GM21360 (cell line): ENCODE data around the gene GRIK4.
A peak's percentile ranks its signal among the peaks of the same experiment; 100 is the strongest.

Source experiments
- ATAC-seq: cut with Tn5 transposase; IDR thresholded peaks from one replicate; pipeline ENCODE4 v1.9.1; 2021; ENCODE audit warnings: mild to moderate bottlenecking, moderate library complexity; ENCODE audit not compliant: unreplicated experiment

GRIK4 gene

DNA sequence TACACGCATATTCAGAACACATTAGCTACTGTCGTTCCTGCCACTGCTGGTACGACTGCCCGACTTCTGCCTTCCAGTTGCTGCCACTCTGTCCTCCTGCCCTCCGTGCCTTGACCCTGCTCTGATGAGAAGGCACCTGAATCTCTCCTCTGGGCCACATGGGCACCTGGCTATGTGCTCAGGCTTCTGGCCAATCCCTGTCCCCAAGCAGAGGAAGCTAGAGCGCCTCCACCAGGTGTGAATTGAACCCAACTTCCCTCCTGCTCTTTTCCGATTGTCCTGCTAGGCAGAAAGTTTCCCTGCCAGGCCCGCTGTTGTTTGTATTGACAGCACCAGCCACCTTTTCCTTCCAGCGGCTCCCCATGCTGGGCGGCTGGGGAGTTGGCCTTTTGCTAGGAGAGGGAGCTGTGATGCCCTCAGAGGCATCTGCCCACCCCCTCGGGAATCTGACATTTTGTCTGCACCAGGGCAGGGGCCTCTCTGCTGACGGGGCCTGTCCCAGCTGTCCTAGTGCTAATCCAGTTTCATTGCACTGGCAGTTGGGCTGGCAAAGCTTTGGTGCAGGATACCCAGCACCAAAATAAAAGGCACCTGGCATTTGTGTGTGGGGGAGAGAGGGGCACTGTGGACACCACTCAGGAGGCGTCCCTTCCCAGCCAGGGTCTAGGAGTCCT, 118.0 kb downstream of the GRIK4 start:
- no peak for ATAC-seq

DNA sequence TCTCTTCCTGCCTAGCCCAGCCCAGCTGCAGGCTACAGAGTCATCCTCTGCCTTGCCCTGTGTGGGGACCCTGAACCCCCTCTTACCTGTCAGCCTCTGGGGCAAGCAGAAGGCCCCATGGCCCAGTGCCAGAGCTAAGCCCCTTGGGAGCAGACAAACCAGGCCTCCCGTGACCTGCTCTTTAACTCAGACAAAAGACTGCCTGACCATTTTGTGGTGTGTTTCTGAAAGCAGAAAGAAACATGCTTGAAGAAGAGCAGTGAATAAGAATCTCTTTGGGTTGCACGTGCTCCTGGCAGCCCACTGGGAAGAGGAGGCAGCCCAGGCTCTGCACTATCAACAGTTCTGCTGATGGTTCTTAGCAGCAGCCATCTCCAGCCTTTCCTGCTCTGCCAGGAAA, 118.6 kb downstream of the GRIK4 start:
- no peak for ATAC-seq

DNA sequence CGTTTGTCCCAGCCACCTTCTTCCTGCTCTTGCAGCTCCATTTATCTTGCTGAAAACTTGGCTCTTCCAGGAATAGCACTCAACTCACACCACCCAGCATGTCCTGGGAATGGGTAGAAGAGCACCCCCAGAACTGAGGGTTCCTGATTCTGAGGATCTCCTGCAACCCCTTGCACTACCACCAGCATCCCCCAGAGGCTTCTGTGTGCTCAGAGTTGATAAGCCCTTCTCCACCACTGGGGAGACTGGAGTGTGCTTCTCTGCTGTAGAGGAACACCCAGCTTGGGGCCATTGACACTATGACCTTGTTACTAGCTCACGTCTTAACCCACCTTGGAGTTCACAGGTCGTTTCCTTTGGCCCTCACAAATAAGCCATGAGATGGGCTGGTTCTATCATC, 121.0 kb downstream of the GRIK4 start:
- ATAC-seq = peak; percentile 64

DNA sequence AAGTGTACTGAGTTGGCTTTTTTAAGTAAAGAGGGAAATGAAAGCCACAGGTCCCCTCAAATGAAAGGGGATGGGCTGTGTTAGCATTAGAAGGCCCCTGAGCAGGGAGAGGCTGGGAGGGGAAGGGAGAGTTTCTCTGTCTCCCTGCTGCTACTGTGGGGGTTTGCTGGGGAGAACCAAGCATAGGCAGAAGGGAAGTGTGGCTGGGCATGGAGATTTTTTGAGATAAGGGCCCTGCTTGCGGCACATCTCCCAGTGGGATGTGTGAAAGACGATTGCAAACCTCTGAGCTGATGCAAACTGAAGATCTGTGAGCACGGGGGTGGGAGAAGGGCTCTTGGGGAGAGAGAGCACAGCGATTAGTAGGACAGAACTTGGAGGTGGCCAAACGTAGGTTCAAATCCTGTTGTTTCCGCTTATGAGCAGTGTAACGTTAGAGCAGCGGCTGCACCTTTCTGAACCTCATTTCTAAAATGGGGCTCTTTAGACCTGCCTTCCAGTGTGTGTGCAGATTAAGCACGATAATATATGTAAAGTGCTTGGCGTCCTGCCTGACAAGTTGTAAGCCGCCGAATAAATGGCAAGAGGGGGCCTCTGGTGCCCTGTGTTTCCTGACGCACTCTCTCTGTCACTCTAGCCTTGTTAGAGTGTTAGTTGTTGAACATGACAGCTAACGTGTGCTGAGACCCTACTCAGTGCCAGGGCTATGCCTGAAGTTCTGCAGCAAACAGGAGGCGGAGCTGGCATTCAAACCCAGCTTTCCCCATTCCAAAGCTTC, 122.3 kb downstream of the GRIK4 start:
- ATAC-seq = no peak

DNA sequence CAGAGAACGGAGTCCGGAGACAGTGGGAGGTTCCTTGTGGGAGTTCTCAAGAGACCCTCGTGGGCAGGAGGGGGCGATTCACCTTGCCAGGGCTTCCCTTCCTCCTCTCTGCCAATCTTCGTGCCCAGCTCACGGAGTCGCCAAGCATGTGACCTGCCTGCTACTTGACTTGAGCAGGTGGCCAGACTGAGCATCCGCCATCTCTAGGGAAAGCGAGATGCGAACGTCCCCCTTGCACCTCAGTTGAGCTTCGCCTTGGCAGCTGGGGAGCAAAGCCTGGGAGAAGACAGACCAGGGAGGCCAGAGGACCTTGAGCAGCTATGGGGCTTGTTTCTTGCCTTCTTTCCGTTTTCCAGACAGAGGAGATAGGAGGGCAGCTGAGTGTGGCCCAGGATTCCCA, 123.2 kb downstream of the GRIK4 start:
- ATAC-seq = no peak

DNA sequence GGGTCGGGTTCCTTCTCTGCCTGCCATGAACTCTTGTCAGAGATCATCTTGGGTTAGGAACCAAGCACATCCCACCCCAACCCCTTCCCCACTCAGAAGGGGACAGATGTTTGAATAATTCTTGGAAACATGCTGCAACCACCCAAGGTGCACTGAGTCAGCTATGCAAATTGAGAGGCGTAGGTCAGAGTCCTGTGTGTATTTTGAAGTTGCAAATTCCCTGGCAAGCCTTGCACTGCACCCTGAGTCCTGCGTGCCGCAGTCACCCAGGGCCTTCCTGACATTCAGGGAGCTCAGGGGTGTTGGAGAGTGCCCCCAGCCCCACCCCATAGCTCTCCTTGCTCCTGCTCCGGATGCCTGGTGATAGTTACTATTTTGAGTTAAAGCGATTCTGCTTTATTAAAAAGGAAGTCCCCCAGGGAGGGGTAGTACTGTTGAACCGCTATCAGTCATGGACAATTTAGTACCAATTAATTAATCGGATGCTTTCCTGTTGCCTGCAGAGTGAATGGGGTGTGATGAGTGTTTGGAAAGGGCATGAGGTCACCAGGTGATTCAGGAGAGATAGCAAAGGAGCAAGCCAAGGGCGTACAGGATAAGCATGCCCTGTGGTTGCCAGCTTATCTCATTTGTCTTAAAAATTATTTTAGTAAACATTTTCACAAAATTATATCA, 123.7 kb downstream of the GRIK4 start:
- no peak for ATAC-seq

DNA sequence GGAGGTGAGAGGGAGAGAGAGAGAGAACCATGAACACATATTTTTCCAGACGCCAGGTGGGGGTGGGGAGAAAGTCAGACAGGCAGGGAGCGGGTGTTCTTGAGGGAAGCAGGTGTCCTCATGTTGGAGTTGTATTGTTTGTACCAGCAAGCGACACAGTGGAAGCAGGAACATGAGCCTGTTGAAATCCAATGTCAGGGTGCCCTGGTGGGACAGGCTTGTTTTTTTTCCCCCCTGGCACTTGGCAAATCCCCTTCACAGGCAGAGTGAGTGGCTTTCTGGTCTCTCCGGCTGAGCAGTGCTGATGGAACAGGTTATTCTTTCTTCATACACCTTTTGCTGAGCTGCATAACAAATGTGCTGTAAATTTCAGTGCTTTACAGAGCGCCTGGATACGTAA, 125.6 kb downstream of the GRIK4 start:
- no peak for ATAC-seq

DNA sequence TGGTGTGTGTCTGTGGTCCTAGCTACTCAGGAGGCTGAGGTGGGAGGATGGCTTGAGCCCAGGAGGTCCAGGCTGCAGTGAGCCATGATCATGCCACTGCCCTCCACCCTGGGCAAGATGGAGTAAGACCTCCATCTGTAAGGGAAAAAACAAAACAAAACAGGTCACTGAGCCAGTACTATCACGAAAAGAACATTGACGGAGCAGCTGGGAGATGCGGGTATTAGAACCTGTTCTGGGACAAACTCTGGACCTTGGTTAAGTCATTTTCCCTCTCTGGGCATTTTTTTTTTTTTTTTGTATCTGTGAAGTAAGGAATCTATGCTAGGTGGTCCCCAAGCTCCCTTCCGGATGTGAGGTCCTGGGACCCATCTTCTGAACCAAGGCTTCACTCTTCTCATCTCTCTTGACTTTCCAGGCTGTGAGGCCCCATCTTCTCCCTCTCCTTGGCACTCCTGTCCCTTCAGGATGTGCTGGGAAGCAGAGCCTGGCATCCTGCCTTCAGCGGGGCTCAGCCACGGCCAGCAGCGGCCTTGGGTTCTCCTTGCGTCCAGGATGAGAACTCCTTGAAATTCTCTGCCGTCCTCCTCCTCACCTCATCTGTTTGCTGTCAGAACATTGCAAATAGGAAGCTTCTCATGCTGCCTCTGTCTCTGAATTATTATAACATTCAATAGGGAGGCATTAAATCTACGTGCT, 130.8 kb downstream of the GRIK4 start:
- no peak for ATAC-seq

DNA sequence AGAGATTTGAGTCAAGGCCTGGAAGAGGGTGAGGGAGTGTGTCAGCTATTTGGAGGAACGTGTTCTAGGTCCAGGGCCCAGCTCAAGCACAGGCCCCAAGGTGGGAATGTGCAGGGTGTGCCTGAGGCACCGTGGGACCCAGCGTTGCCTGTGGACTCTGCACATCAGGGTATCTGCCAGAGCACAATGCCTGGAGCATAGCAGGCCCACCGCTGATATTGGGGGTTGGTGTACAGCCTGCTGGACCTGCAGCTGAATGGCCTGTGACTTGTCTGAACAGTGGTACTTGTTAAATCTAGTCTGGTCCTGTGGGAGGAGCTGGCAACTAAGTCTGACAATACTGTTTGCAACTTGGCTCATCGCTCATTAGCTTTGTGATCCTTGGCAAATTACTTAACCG, 131.7 kb downstream of the GRIK4 start:
- ATAC-seq = no peak

DNA sequence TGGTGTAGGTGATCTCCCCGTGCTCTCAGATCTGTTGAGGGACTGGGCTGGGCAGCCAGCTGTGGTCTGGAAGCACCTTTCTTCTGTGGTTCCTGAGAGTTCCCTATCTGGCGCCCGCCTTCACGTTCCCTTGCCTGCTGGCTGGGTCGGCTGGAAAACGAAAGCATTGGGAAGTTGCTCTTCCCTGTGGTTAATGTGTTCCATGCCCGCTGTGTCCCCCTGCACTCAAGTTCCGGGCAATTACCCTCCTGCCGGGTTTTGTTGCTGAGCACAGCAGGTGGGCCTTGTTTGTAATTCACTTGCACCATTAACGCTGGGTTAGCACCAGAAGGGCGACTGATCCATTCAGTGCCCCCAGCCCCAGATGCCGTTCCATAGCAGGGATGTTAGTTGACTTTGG, 134.1 kb downstream of the GRIK4 start:
- no peak for ATAC-seq

DNA sequence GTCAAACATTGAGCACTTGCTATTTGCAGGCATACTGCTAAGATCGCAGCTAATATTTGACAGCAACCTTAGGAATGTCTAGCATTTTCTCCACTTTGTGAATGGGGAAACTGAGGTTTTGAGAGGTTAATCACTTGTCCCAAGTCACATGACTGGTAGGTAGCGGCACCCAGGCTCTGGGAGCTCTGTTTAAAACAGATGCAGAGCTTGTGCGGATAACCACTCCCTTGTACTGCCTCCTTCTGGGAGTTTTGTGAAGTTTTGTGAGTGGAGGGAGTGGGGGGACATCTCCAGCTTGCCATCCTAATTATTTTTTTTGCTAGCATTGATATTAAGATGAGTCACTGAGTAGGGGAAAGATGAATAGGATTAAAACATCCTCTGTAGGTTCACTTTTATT, 134.7 kb downstream of the GRIK4 start:
- no peak for ATAC-seq

DNA sequence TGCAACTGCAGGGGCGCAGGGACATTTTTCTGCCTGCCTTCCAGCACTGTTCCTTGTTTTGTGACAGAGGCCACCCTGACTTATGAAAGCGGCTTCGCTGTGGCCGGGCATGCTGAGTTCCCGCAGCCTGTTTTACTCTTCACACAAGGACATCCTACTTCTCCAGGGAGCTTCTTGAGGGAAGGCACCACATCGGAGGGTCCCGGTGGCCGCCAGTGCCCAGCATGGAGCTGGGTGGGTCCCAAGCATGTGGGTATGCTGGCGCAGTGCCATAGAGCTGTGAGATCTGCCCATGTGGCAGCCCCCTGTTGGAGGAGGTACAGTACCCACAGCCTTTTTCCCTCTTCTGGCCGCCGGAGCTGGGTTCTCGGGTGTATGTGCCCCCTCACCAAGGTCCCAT, 136.1 kb downstream of the GRIK4 start:
- no peak for ATAC-seq

DNA sequence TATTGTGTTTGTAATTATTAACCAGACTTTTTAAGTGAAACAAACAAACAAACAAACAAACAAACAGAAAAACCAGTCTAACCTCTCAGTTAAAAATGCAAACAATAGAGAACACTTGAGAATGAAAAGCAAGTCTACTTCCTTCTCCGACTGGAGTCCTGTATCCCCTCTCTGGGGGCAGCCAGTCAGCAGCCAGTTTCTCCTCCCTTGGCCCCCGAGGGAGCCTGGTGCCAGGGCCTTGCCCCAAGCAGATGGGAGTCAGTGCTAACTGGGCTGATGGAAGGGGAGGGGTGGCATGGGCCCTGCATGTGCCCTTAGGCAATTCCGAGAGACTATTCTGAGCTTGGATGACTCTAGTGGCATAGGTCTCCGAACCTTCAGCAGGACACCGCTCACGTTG, 137.2 kb downstream of the GRIK4 start:
- ATAC-seq = no peak

DNA sequence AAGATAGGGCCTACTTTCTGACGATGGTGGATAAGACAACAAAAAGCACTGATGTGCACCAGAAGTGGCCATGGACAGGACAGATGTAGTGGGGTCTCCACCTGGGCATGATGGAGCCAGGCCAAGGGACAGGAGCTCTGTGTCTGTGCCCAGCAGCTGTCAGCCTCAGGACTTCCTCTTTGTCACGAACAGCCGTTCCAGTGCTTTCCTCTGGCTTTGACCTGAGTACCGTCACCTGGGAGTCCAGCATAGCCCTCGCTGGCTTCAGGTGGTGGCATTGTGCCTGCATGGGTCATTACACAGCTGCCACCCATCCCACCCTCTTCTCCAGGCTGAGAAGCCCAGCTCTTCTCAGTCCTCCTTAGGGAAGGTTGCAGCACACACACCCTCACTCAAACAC, 137.8 kb downstream of the GRIK4 start:
- ATAC-seq = no peak

DNA sequence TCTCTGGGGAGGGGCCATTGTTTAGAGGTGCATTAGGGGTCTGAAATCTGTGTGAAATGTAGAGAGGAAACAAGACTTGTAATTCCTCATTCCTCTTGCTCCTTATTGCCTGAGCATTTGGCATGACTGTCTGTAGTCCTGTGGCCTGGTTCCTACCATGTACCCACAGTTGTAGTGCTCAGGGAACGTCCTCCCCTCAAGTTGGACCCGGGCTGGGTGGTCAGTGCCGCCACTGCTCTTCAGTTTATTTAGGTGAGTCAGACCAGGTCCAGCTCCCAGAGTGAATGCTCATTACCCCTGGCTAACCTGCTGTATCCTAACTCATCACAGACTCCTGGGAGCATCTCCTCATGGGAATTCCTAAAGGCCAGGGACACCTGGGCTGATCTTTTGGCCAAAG, 139.8 kb downstream of the GRIK4 start:
- ATAC-seq = no peak

DNA sequence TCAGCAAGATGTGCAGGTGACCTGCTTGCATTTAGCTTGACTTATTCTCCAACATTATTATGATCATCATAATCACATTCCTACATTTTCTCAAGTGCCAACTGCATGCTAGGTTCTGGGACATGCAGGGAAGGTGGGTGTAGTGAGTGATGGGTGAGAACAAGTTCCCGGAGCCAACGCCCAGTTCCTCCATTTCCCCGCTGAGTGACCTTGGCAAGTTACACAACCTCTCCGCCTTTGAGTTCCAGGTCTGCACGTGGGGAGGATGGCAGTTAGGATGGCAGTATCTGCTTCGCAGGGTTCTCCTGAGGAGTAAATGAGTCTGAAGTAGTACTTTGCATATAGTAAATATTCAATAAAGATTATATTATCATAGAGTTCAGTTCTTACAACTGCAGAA, 140.3 kb downstream of the GRIK4 start:
- no peak for ATAC-seq

DNA sequence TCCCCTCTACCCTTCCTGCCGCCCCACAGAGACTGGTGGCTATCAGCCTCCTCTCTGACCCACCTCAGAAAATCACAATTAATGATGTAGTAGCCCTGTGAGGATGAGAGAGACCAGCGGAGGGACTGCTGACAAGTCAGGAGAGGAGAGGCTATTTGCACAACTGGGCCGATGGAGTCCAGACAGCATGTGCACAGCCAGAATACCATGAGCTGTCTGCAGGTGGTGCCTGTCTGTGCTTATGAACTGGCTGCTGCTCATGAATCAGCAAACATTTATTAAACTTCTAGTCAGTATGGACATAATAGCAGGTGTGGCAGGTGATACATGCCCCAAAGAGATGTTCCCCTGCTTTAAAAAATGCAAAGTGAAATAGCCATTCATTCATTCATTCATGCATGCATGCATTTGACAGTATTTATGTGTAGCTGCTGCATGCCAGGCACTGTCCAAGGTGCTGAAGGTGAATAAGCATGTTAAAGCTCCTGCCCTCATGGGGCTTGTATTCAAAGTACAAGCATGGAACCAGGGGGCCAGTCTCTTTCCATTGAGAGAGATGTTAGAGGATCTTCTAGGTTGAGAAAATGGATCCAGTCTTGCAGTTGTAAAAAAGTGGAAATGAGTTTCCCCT, 141.3 kb downstream of the GRIK4 start:
- no peak for ATAC-seq

DNA sequence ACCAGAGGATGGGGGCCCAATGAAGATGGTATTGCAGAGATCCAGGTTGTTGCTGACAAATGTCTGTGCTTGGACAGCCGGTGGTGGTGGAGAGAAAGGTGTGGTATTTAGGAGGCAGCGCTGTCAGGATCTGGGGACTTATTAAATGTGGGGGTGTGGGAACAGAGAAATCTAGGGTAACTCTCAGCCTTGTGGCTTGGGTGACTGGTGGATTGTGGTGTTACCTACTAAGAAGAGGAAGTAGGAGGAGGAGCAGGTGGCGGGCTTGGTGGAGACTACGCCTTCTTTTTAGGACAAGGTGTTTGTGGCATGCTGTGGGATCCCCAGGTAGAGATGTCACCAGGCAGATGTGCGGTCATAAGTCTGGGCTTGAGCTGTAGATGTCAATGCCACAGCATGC, 144.0 kb downstream of the GRIK4 start:
- ATAC-seq = no peak

DNA sequence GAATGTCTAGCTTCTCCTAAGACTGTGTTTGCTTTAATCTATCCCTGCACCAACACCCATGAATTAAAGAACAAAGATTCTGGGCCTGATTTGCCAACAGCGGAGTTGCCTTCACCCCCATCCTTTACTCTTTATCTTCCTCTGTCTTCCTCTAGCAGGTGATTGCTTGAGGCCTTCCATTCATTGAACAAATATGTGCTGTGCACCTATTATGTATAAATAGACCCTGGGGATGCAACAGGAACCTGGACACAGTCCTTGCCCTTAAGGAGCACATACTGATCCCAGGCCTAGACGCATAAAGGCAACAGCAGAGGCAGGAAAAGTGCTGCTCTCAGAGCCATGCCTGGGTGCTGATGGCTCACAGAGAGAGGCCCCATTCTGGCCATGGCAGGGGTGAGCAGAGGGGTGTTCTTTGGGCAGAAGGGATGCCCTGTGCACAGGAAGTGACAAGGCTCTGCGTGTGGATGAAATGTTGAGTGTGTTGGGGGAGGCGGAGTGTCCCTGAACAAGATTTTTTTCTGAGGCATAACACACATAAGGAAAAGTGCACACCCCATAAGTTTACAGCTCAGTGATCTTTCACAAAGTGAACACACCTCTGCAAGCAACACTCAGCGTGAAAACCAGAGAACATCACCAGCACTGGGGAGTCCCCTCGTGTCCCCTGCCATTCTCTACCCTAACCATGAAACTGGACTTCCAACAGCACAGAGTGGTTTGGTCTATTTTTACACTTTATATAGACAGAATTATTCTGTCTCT, 145.9 kb downstream of the GRIK4 start:
- peak; percentile 51 for ATAC-seq

DNA sequence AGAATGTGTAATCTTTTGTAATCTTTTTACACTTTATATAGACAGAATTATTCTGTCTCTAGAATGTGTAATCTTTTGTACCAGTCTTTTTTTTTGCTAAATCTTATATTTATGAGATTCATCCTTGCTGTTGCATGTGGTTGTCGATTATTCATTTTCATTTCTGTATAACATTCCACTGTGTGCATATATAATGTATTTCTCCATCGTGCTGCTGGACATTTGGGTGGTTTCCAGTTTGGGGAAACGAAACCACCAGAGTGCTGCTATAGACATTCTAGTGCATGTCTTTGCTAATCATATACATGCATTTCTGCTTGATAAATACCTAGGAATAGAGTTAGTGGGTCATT, 146.5 kb downstream of the GRIK4 start:
- peak; percentile 51 for ATAC-seq
